Prostate gland (tissue), 2 donors: ENCODE results near the gene NECTIN1.

Experiments
- POLR2A ChIP-seq: fragments of 450-650 bp; IDR thresholded peaks from one replicate; pipeline ENCODE4 v1.6.1; 2016; ENCODE audit warnings: antibody characterized with exemption, mild to moderate bottlenecking
- TF ChIP-seq, protein P1 (sequence below), 4 experiments: fragments of 200-600 bp in 2 of 4; fragments of 450-650 bp in 2 of 4; sonication (generic) in 2 of 4; IDR thresholded peaks; 1 replicate in 3 of 4; 2 replicates in 1 of 4; pipeline ENCODE4 v1.5.1; 2016 to 2019; ENCODE audit warnings: antibody characterized with exemption in 4 of 4, mild to moderate bottlenecking in 2 of 4, moderate library complexity in 2 of 4

DNA sequence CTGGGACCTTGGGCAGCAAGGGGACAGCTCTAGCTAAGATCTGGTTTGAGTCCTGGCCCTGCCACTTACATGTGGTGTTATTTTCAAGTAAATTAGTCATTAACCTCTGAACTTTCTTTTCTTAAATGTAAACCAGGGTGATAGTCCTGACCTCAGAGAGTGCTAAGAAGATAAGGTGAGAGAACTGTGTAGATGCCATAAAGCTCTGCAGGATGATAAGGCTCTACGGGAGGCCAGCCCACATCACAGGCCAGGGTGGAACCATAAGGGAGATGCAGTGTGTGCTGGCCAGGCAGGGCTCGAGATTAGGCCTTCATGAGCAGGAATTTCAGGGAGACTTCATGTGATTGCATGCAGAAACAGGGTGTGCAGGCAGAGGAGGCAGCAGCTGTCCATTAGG lies 24.2 kb downstream of the NECTIN1 start:
- no peak for TF ChIP-seq POLR2A
- TF ChIP-seq, protein P1, sequence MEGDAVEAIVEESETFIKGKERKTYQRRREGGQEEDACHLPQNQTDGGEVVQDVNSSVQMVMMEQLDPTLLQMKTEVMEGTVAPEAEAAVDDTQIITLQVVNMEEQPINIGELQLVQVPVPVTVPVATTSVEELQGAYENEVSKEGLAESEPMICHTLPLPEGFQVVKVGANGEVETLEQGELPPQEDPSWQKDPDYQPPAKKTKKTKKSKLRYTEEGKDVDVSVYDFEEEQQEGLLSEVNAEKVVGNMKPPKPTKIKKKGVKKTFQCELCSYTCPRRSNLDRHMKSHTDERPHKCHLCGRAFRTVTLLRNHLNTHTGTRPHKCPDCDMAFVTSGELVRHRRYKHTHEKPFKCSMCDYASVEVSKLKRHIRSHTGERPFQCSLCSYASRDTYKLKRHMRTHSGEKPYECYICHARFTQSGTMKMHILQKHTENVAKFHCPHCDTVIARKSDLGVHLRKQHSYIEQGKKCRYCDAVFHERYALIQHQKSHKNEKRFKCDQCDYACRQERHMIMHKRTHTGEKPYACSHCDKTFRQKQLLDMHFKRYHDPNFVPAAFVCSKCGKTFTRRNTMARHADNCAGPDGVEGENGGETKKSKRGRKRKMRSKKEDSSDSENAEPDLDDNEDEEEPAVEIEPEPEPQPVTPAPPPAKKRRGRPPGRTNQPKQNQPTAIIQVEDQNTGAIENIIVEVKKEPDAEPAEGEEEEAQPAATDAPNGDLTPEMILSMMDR (IDR thresholded peaks at IDR 0.05), result no peak
